HG03354 (cell line): ENCODE measurements around the gene LDLRAD3.
A peak's percentile ranks its signal among the peaks of the same experiment; 100 is the strongest.

Experiments
- ATAC-seq: cut with Tn5 transposase; IDR thresholded peaks from one replicate; pipeline ENCODE4 v1.9.1; 2021; ENCODE audit warnings: mild to moderate bottlenecking; ENCODE audit not compliant: unreplicated experiment, poor library complexity, severe bottlenecking

LDLRAD3 gene

GRCh38 chr11:36239636-36240035 lies 295.8 kb downstream of the LDLRAD3 start:
- no peak for ATAC-seq

GRCh38 chr11:36240173-36240572 lies 296.3 kb downstream of the LDLRAD3 start:
- ATAC-seq = no peak

GRCh38 chr11:36240801-36241200 lies 296.9 kb downstream of the LDLRAD3 start:
- ATAC-seq = no peak

- no peak for ATAC-seq
Observed at GRCh38 chr11:36241497-36241896, 297.6 kb downstream of the LDLRAD3 start.

- ATAC-seq = no peak
Observed at GRCh38 chr11:36243641-36244040, 299.8 kb downstream of the LDLRAD3 start.

- ATAC-seq = no peak
Observed at GRCh38 chr11:36247493-36247892, 303.6 kb downstream of the LDLRAD3 start.

GRCh38 chr11:36248436-36248835 lies 304.6 kb downstream of the LDLRAD3 start:
- ATAC-seq = no peak

- ATAC-seq = peak; percentile 52
Observed at GRCh38 chr11:36249246-36249645, 305.4 kb downstream of the LDLRAD3 start.

GRCh38 chr11:36251823-36252222 lies 308.0 kb downstream of the LDLRAD3 start:
- ATAC-seq = no peak

- ATAC-seq = no peak
Observed at GRCh38 chr11:36253238-36253637, 309.4 kb downstream of the LDLRAD3 start.

- no peak for ATAC-seq
Observed at GRCh38 chr11:36254713-36255112, 310.9 kb downstream of the LDLRAD3 start.

- no peak for ATAC-seq
Observed at GRCh38 chr11:36257351-36257750, 313.5 kb downstream of the LDLRAD3 start.

GRCh38 chr11:36258730-36259360 lies 315.0 kb downstream of the LDLRAD3 start:
- ATAC-seq = no peak

- ATAC-seq = no peak
Observed at GRCh38 chr11:36261094-36261493, 317.2 kb downstream of the LDLRAD3 start.

- no peak for ATAC-seq
Observed at GRCh38 chr11:36264011-36264972, 320.4 kb downstream of the LDLRAD3 start.

GRCh38 chr11:36264973-36265344 lies 321.1 kb downstream of the LDLRAD3 start:
- no peak for ATAC-seq

- ATAC-seq = peak; percentile 86
Observed at GRCh38 chr11:36265793-36266628, 322.1 kb downstream of the LDLRAD3 start.

GRCh38 chr11:36266767-36267166 lies 322.9 kb downstream of the LDLRAD3 start:
- no peak for ATAC-seq

- no peak for ATAC-seq
Observed at GRCh38 chr11:36268337-36268985, 324.6 kb downstream of the LDLRAD3 start.

GRCh38 chr11:36270701-36271100 lies 326.8 kb downstream of the LDLRAD3 start:
- ATAC-seq = no peak
